ENCODE measurements around the gene ADAMTS16.

Gene ADAMTS16

GRCh38 chr5:5101676-5102075 is 38.5 kb upstream of the ADAMTS16 start:
- H3K4ac ChIP-seq (ENCODE audit: low read length): no peak overlapping the region
- H2BK15ac ChIP-seq (ENCODE audit: low read length): no peak overlapping the region
- no peak overlapping the region for H3K18ac ChIP-seq (ENCODE audit: low read length)
- H3K27me3 ChIP-seq (ENCODE audit: control insufficient read depth in 3 of 3, insufficient read depth in 3 of 3, low read depth in 1 of 3, low read length in 3 of 3): peaks cover 0 to 1% (median 0%) of the 10 kb centered on the region in 3 experiments
- DNase-seq (ENCODE audit: low spot score): no peak
- no peak overlapping the region for H2BK120ac ChIP-seq (ENCODE audit: low read depth, low read length)
- no CpG with 5 or more reads among the region's 2 CpGs for WGBS, 2 donors (ENCODE audit: extremely low coverage in 2 of 2, insufficient read length in 2 of 2, insufficient replicate concordance in 1 of 2)
- H3K4me3 ChIP-seq (ENCODE audit: low read length in 2 of 2): no peak overlapping the region
- no peak overlapping the region for H2AFZ ChIP-seq (ENCODE audit: low read length)
- no peak overlapping the region for H4K8ac ChIP-seq (ENCODE audit: low read depth, low read length)
- H3K4me2 ChIP-seq (ENCODE audit: insufficient read depth, low read length, poor library complexity, severe bottlenecking): no peak overlapping the region
- H3K9ac ChIP-seq (ENCODE audit: low read depth, low read length, poor library complexity): no peak overlapping the region
- no peak overlapping the region for H2BK12ac ChIP-seq (ENCODE audit: low read length)
- H3K27ac ChIP-seq (replicated peaks; ENCODE audit: low read length): no peak overlapping the region
- H2BK5ac ChIP-seq (ENCODE audit: low read length): no peak overlapping the region
- H3K9me3 ChIP-seq (replicated peaks in 1 of 2; ENCODE audit: control insufficient read depth in 2 of 2, insufficient read depth in 1 of 2, low read depth in 1 of 2, low read length in 2 of 2): no peaks in the 10 kb centered on the region
- no peaks in the 10 kb centered on the region for H3K79me1 ChIP-seq (ENCODE audit: low read depth, low read length)
- no peak overlapping the region for H2AK5ac ChIP-seq (ENCODE audit: low read depth, low read length)
- no peak overlapping the region for H3K14ac ChIP-seq (ENCODE audit: low read length)
- no peaks in the 10 kb centered on the region for H3K4me1 ChIP-seq (ENCODE audit: control insufficient read depth in 2 of 2, insufficient read depth in 1 of 2, low read depth in 1 of 2, low read length in 2 of 2)
- H3K23ac ChIP-seq (ENCODE audit: low read depth, low read length, poor library complexity): no peak overlapping the region
- H4K91ac ChIP-seq (ENCODE audit: low read depth, low read length, poor library complexity): no peak overlapping the region
- H3K36me3 ChIP-seq (replicated peaks in 1 of 2; ENCODE audit: control insufficient read depth in 2 of 2, insufficient read depth in 2 of 2, low read length in 2 of 2): no peaks in the 10 kb centered on the region

GRCh38 chr5:5103245-5103644 is 36.9 kb upstream of the ADAMTS16 start:
- no CpG with 5 or more reads among the region's 4 CpGs for WGBS, 2 donors (ENCODE audit: extremely low coverage in 2 of 2, insufficient read length in 2 of 2, insufficient replicate concordance in 1 of 2)
- Histone ChIP-seq H3K18ac (ENCODE audit: low read length) (no peak overlapping the region), H3K14ac (ENCODE audit: low read length) (no peak overlapping the region), H4K91ac (ENCODE audit: low read depth, low read length, poor library complexity) (no peak overlapping the region), H3K4me1 (ENCODE audit: control insufficient read depth in 2 of 2, insufficient read depth in 1 of 2, low read depth in 1 of 2, low read length in 2 of 2) (no peaks in the 10 kb centered on the region), H3K4me3 (ENCODE audit: low read length in 2 of 2) (no peak overlapping the region), H3K9me3 (replicated peaks in 1 of 2; ENCODE audit: control insufficient read depth in 2 of 2, insufficient read depth in 1 of 2, low read depth in 1 of 2, low read length in 2 of 2) (no peaks in the 10 kb centered on the region), H2BK5ac (ENCODE audit: low read length) (no peak overlapping the region), H3K27ac (replicated peaks; ENCODE audit: low read length) (no peak overlapping the region), H2BK15ac (ENCODE audit: low read length) (no peak overlapping the region), H3K27me3 (ENCODE audit: control insufficient read depth in 3 of 3, insufficient read depth in 3 of 3, low read depth in 1 of 3, low read length in 3 of 3) (peaks cover 0 to 1% (median 0%) of the 10 kb centered on the region in 3 experiments), H2AK5ac (ENCODE audit: low read depth, low read length) (no peak overlapping the region), H3K4me2 (ENCODE audit: insufficient read depth, low read length, poor library complexity, severe bottlenecking) (no peak overlapping the region), H2AFZ (ENCODE audit: low read length) (no peak overlapping the region), H3K23ac (ENCODE audit: low read depth, low read length, poor library complexity) (no peak overlapping the region), H3K79me1 (ENCODE audit: low read depth, low read length) (no peaks in the 10 kb centered on the region), H4K8ac (ENCODE audit: low read depth, low read length) (no peak overlapping the region), H3K9ac (ENCODE audit: low read depth, low read length, poor library complexity) (no peak overlapping the region), H3K36me3 (replicated peaks in 1 of 2; ENCODE audit: control insufficient read depth in 2 of 2, insufficient read depth in 2 of 2, low read length in 2 of 2) (no peaks in the 10 kb centered on the region), H3K4ac (ENCODE audit: low read length) (no peak overlapping the region), H2BK120ac (ENCODE audit: low read depth, low read length) (no peak overlapping the region), H2BK12ac (ENCODE audit: low read length) (no peak overlapping the region)
- no peak for DNase-seq (ENCODE audit: low spot score)

- no peak overlapping the region for H3K4ac ChIP-seq (ENCODE audit: low read length)
- H4K91ac ChIP-seq (ENCODE audit: low read depth, low read length, poor library complexity): no peak overlapping the region
- no peak overlapping the region for H4K8ac ChIP-seq (ENCODE audit: low read depth, low read length)
- H3K18ac ChIP-seq (ENCODE audit: low read length): no peak overlapping the region
- no peaks in the 10 kb centered on the region for H3K79me1 ChIP-seq (ENCODE audit: low read depth, low read length)
- no peak overlapping the region for H2BK12ac ChIP-seq (ENCODE audit: low read length)
- no peak overlapping the region for H2BK15ac ChIP-seq (ENCODE audit: low read length)
- H2BK120ac ChIP-seq (ENCODE audit: low read depth, low read length): no peak overlapping the region
- no peak overlapping the region for H3K4me2 ChIP-seq (ENCODE audit: insufficient read depth, low read length, poor library complexity, severe bottlenecking)
- H2BK5ac ChIP-seq (ENCODE audit: low read length): no peak overlapping the region
- no peak overlapping the region for H3K4me3 ChIP-seq (ENCODE audit: low read length in 2 of 2)
- H3K36me3 ChIP-seq (replicated peaks in 1 of 2; ENCODE audit: control insufficient read depth in 2 of 2, insufficient read depth in 2 of 2, low read length in 2 of 2): no peaks in the 10 kb centered on the region
- H3K4me1 ChIP-seq (ENCODE audit: control insufficient read depth in 2 of 2, insufficient read depth in 1 of 2, low read depth in 1 of 2, low read length in 2 of 2): no peaks in the 10 kb centered on the region
- peaks cover 0 to 1% (median 0%) of the 10 kb centered on the region in 3 experiments for H3K27me3 ChIP-seq (ENCODE audit: control insufficient read depth in 3 of 3, insufficient read depth in 3 of 3, low read depth in 1 of 3, low read length in 3 of 3)
- H3K27ac ChIP-seq (replicated peaks; ENCODE audit: low read length): no peak overlapping the region
- no peak overlapping the region for H2AK5ac ChIP-seq (ENCODE audit: low read depth, low read length)
- no peak overlapping the region for H2AFZ ChIP-seq (ENCODE audit: low read length)
- WGBS, 2 donors (ENCODE audit: extremely low coverage in 2 of 2, insufficient read length in 2 of 2, insufficient replicate concordance in 1 of 2): no CpG with 5 or more reads among the region's 1 CpG
- DNase-seq (ENCODE audit: low spot score): no peak
- no peak overlapping the region for H3K9ac ChIP-seq (ENCODE audit: low read depth, low read length, poor library complexity)
- H3K14ac ChIP-seq (ENCODE audit: low read length): no peak overlapping the region
- no peak overlapping the region for H3K23ac ChIP-seq (ENCODE audit: low read depth, low read length, poor library complexity)
- no peaks in the 10 kb centered on the region for H3K9me3 ChIP-seq (replicated peaks in 1 of 2; ENCODE audit: control insufficient read depth in 2 of 2, insufficient read depth in 1 of 2, low read depth in 1 of 2, low read length in 2 of 2)
Observed at GRCh38 chr5:5104550-5104949, 35.6 kb upstream of the ADAMTS16 start.

GRCh38 chr5:5105531-5105930 is 34.6 kb upstream of the ADAMTS16 start:
- no peak overlapping the region for H2BK120ac ChIP-seq (ENCODE audit: low read depth, low read length)
- H4K8ac ChIP-seq (ENCODE audit: low read depth, low read length): no peak overlapping the region
- WGBS, 2 donors (ENCODE audit: extremely low coverage in 2 of 2, insufficient read length in 2 of 2, insufficient replicate concordance in 1 of 2): no CpG with 5 or more reads among the region's 1 CpG
- no peak overlapping the region for H3K4me3 ChIP-seq (ENCODE audit: low read length in 2 of 2)
- no peak overlapping the region for H3K14ac ChIP-seq (ENCODE audit: low read length)
- H2BK15ac ChIP-seq (ENCODE audit: low read length): no peak overlapping the region
- no peaks in the 10 kb centered on the region for H3K9me3 ChIP-seq (replicated peaks in 1 of 2; ENCODE audit: control insufficient read depth in 2 of 2, insufficient read depth in 1 of 2, low read depth in 1 of 2, low read length in 2 of 2)
- no peak overlapping the region for H3K27ac ChIP-seq (replicated peaks; ENCODE audit: low read length)
- H3K18ac ChIP-seq (ENCODE audit: low read length): no peak overlapping the region
- H3K4ac ChIP-seq (ENCODE audit: low read length): no peak overlapping the region
- no peak overlapping the region for H2AK5ac ChIP-seq (ENCODE audit: low read depth, low read length)
- no peaks in the 10 kb centered on the region for H3K36me3 ChIP-seq (replicated peaks in 1 of 2; ENCODE audit: control insufficient read depth in 2 of 2, insufficient read depth in 2 of 2, low read length in 2 of 2)
- no peak overlapping the region for H4K91ac ChIP-seq (ENCODE audit: low read depth, low read length, poor library complexity)
- H2AFZ ChIP-seq (ENCODE audit: low read length): no peak overlapping the region
- no peak overlapping the region for H3K9ac ChIP-seq (ENCODE audit: low read depth, low read length, poor library complexity)
- H2BK12ac ChIP-seq (ENCODE audit: low read length): no peak overlapping the region
- no peak for DNase-seq (ENCODE audit: low spot score)
- H3K79me1 ChIP-seq (ENCODE audit: low read depth, low read length): no peaks in the 10 kb centered on the region
- no peak overlapping the region for H3K4me2 ChIP-seq (ENCODE audit: insufficient read depth, low read length, poor library complexity, severe bottlenecking)
- peaks cover 0 to 1% (median 0%) of the 10 kb centered on the region in 3 experiments for H3K27me3 ChIP-seq (ENCODE audit: control insufficient read depth in 3 of 3, insufficient read depth in 3 of 3, low read depth in 1 of 3, low read length in 3 of 3)
- H2BK5ac ChIP-seq (ENCODE audit: low read length): no peak overlapping the region
- H3K23ac ChIP-seq (ENCODE audit: low read depth, low read length, poor library complexity): no peak overlapping the region
- no peaks in the 10 kb centered on the region for H3K4me1 ChIP-seq (ENCODE audit: control insufficient read depth in 2 of 2, insufficient read depth in 1 of 2, low read depth in 1 of 2, low read length in 2 of 2)
